ENCODE results near the gene ABCC1.

ABCC1 gene

GRCh38 chr16:15960124-15960971 is 10.9 kb downstream of the ABCC1 start:
- Histone ChIP-seq H3K4me1 (ENCODE audit: control insufficient read depth, insufficient read depth, low read length) (peaks cover 10% of the 10 kb centered on the region), H3K4me3 (ENCODE audit: low read length) (no peak overlapping the region), H3K36me3 (ENCODE audit: control insufficient read depth, insufficient read depth, low read length, severe bottlenecking) (no peaks in the 10 kb centered on the region), H3K27me3 (replicated peaks; ENCODE audit: control insufficient read depth, insufficient read depth, low read length) (no peaks in the 10 kb centered on the region), H3K9me3 (ENCODE audit: control insufficient read depth, low read length) (no peaks in the 10 kb centered on the region), H3K9ac (ENCODE audit: low read length) (no peak overlapping the region)
- DNase-seq (ENCODE audit: low read depth): no peak

GRCh38 chr16:15961060-15961511 is 11.7 kb downstream of the ABCC1 start:
- no peak overlapping the region for H3K4me3 ChIP-seq (ENCODE audit: low read length)
- H3K9me3 ChIP-seq (ENCODE audit: control insufficient read depth, low read length): no peaks in the 10 kb centered on the region
- no peak for DNase-seq (ENCODE audit: low read depth)
- H3K27me3 ChIP-seq (replicated peaks; ENCODE audit: control insufficient read depth, insufficient read depth, low read length): no peaks in the 10 kb centered on the region
- no peaks in the 10 kb centered on the region for H3K36me3 ChIP-seq (ENCODE audit: control insufficient read depth, insufficient read depth, low read length, severe bottlenecking)
- no peak overlapping the region for H3K9ac ChIP-seq (ENCODE audit: low read length)
- H3K4me1 ChIP-seq (ENCODE audit: control insufficient read depth, insufficient read depth, low read length): peaks cover 10% of the 10 kb centered on the region

GRCh38 chr16:15961571-15962090 is 12.2 kb downstream of the ABCC1 start:
- no peak overlapping the region for H3K9ac ChIP-seq (ENCODE audit: low read length)
- H3K9me3 ChIP-seq (ENCODE audit: control insufficient read depth, low read length): no peaks in the 10 kb centered on the region
- H3K4me1 ChIP-seq (ENCODE audit: control insufficient read depth, insufficient read depth, low read length): peaks cover 11% of the 10 kb centered on the region
- no peak for DNase-seq (ENCODE audit: low read depth)
- H3K4me3 ChIP-seq (ENCODE audit: low read length): no peak overlapping the region
- H3K36me3 ChIP-seq (ENCODE audit: control insufficient read depth, insufficient read depth, low read length, severe bottlenecking): no peaks in the 10 kb centered on the region
- no peaks in the 10 kb centered on the region for H3K27me3 ChIP-seq (replicated peaks; ENCODE audit: control insufficient read depth, insufficient read depth, low read length)

GRCh38 chr16:15963307-15963910 is 14.0 kb downstream of the ABCC1 start:
- no peak overlapping the region for H3K9ac ChIP-seq (ENCODE audit: low read length)
- H3K9me3 ChIP-seq (ENCODE audit: control insufficient read depth, low read length): no peaks in the 10 kb centered on the region
- no peaks in the 10 kb centered on the region for H3K27me3 ChIP-seq (replicated peaks; ENCODE audit: control insufficient read depth, insufficient read depth, low read length)
- DNase-seq (ENCODE audit: low read depth): no peak
- H3K4me1 ChIP-seq (ENCODE audit: control insufficient read depth, insufficient read depth, low read length): peaks cover 18% of the 10 kb centered on the region
- no peaks in the 10 kb centered on the region for H3K36me3 ChIP-seq (ENCODE audit: control insufficient read depth, insufficient read depth, low read length, severe bottlenecking)
- no peak overlapping the region for H3K4me3 ChIP-seq (ENCODE audit: low read length)

GRCh38 chr16:15966420-15966819 is 17.0 kb downstream of the ABCC1 start:
- Histone ChIP-seq H3K4me3 (ENCODE audit: low read length) (no peak overlapping the region), H3K36me3 (ENCODE audit: control insufficient read depth, insufficient read depth, low read length, severe bottlenecking) (peaks cover 3% of the 10 kb centered on the region), H3K4me1 (ENCODE audit: control insufficient read depth, insufficient read depth, low read length) (peaks cover 8% of the 10 kb centered on the region), H3K27me3 (replicated peaks; ENCODE audit: control insufficient read depth, insufficient read depth, low read length) (no peaks in the 10 kb centered on the region), H3K9me3 (ENCODE audit: control insufficient read depth, low read length) (no peaks in the 10 kb centered on the region), H3K9ac (ENCODE audit: low read length) (no peak overlapping the region)
- no peak for DNase-seq (ENCODE audit: low read depth)

GRCh38 chr16:15966836-15967546 is 17.6 kb downstream of the ABCC1 start:
- DNase-seq (ENCODE audit: low read depth): peak; percentile 84
- no peaks in the 10 kb centered on the region for H3K27me3 ChIP-seq (replicated peaks; ENCODE audit: control insufficient read depth, insufficient read depth, low read length)
- no peaks in the 10 kb centered on the region for H3K9me3 ChIP-seq (ENCODE audit: control insufficient read depth, low read length)
- H3K4me3 ChIP-seq (ENCODE audit: low read length): no peak overlapping the region
- no peak overlapping the region for H3K9ac ChIP-seq (ENCODE audit: low read length)
- peaks cover 8% of the 10 kb centered on the region for H3K4me1 ChIP-seq (ENCODE audit: control insufficient read depth, insufficient read depth, low read length)
- H3K36me3 ChIP-seq (ENCODE audit: control insufficient read depth, insufficient read depth, low read length, severe bottlenecking): peaks cover 3% of the 10 kb centered on the region

GRCh38 chr16:15967655-15968315 is 18.4 kb downstream of the ABCC1 start:
- Histone ChIP-seq H3K36me3 (ENCODE audit: control insufficient read depth, insufficient read depth, low read length, severe bottlenecking) (peaks cover 3% of the 10 kb centered on the region), H3K9ac (ENCODE audit: low read length) (no peak overlapping the region), H3K9me3 (ENCODE audit: control insufficient read depth, low read length) (peaks cover 5% of the 10 kb centered on the region), H3K27me3 (replicated peaks; ENCODE audit: control insufficient read depth, insufficient read depth, low read length) (no peaks in the 10 kb centered on the region), H3K4me3 (ENCODE audit: low read length) (no peak overlapping the region), H3K4me1 (ENCODE audit: control insufficient read depth, insufficient read depth, low read length) (peaks cover 12% of the 10 kb centered on the region)
- DNase-seq (ENCODE audit: low read depth): no peak

- H3K9ac ChIP-seq (ENCODE audit: low read length): no peak overlapping the region
- no peak overlapping the region for H3K4me3 ChIP-seq (ENCODE audit: low read length)
- H3K36me3 ChIP-seq (ENCODE audit: control insufficient read depth, insufficient read depth, low read length, severe bottlenecking): peaks cover 3% of the 10 kb centered on the region
- H3K9me3 ChIP-seq (ENCODE audit: control insufficient read depth, low read length): peaks cover 5% of the 10 kb centered on the region
- no peak for DNase-seq (ENCODE audit: low read depth)
- H3K4me1 ChIP-seq (ENCODE audit: control insufficient read depth, insufficient read depth, low read length): peaks cover 36% of the 10 kb centered on the region
- no peaks in the 10 kb centered on the region for H3K27me3 ChIP-seq (replicated peaks; ENCODE audit: control insufficient read depth, insufficient read depth, low read length)
These were observed 20.8 kb downstream of the ABCC1 start for GRCh38 chr16:15970202-15970601.

- H3K4me3 ChIP-seq (ENCODE audit: low read length): no peak overlapping the region
- DNase-seq (ENCODE audit: low read depth): no peak
- H3K27me3 ChIP-seq (replicated peaks; ENCODE audit: control insufficient read depth, insufficient read depth, low read length): no peaks in the 10 kb centered on the region
These were observed 21.5 kb downstream of the ABCC1 start for GRCh38 chr16:15970743-15971439.

GRCh38 chr16:15971440-15971815 is 22.0 kb downstream of the ABCC1 start:
- H3K27me3 ChIP-seq (replicated peaks; ENCODE audit: control insufficient read depth, insufficient read depth, low read length): no peaks in the 10 kb centered on the region
- H3K4me1 ChIP-seq (ENCODE audit: control insufficient read depth, insufficient read depth, low read length): peaks cover 48% of the 10 kb centered on the region
- H3K36me3 ChIP-seq (ENCODE audit: control insufficient read depth, insufficient read depth, low read length, severe bottlenecking): peaks cover 3% of the 10 kb centered on the region
- peaks cover 5% of the 10 kb centered on the region for H3K9me3 ChIP-seq (ENCODE audit: control insufficient read depth, low read length)
- DNase-seq (ENCODE audit: low read depth): no peak
- no peak overlapping the region for H3K9ac ChIP-seq (ENCODE audit: low read length)
- H3K4me3 ChIP-seq (ENCODE audit: low read length): no peak overlapping the region

More at GRCh38 chr16:15970743-15971439, 21.5 kb downstream of the ABCC1 start:
- Histone ChIP-seq H3K9me3 (ENCODE audit: control insufficient read depth, low read length) (peaks cover 5% of the 10 kb centered on the region), H3K4me1 (ENCODE audit: control insufficient read depth, insufficient read depth, low read length) (peaks cover 43% of the 10 kb centered on the region), H3K36me3 (ENCODE audit: control insufficient read depth, insufficient read depth, low read length, severe bottlenecking) (peaks cover 3% of the 10 kb centered on the region), H3K9ac (ENCODE audit: low read length) (no peak overlapping the region)
